Effector memory CD8-positive, alpha-beta T cell (primary cell): ENCODE results near the gene TMEM259.
A peak's percentile ranks its signal among the peaks of the same experiment; 100 is the strongest.
"Not testable (repeated sequence)": the region's sequence is repeated elsewhere in the genome, so short reads cannot be mapped to it uniquely, and the experiment has no call there.

Experiments used
- ATAC-seq: fragments of 150-1000 bp; cut with Tn5 transposase; replicated peaks from 2 replicates; pipeline ENCODE4 v1.10.0; 2021; ENCODE audit warnings: mild to moderate bottlenecking, moderate library complexity
- DNase-seq, 3 experiments: peaks; one replicate each; pipeline ENCODE4 v3.0.0; 2021
- H3K27ac Mint-ChIP-seq, 2 donors: one replicate each; pipeline ENCODE4 v1.8.0; 2022; ENCODE audit warnings: mild to moderate bottlenecking in 2 of 2, mixed read lengths in 2 of 2, moderate library complexity in 2 of 2
- H3K27me3 Mint-ChIP-seq, 2 donors: one replicate each; pipeline ENCODE4 v1.8.0; 2022; ENCODE audit warnings: mixed read lengths in 2 of 2
- H3K36me3 Mint-ChIP-seq: one replicate; pipeline ENCODE4 v1.8.0; 2022; ENCODE audit warnings: mild to moderate bottlenecking, moderate library complexity, mixed read lengths; ENCODE audit not compliant: insufficient read depth
- H3K4me1 Mint-ChIP-seq, 2 donors: one replicate each; pipeline ENCODE4 v1.8.0; 2022; ENCODE audit warnings: low read depth in 2 of 2, mixed read lengths in 2 of 2
- H3K4me3 Mint-ChIP-seq, 2 donors: one replicate each; pipeline ENCODE4 v1.8.0; 2022; ENCODE audit warnings: mild to moderate bottlenecking in 2 of 2, mixed read lengths in 2 of 2, moderate library complexity in 2 of 2
- H3K9me3 Mint-ChIP-seq, 2 donors: one replicate each; pipeline ENCODE4 v1.8.0; 2022; ENCODE audit warnings: mixed read lengths in 2 of 2

Gene TMEM259

DNA sequence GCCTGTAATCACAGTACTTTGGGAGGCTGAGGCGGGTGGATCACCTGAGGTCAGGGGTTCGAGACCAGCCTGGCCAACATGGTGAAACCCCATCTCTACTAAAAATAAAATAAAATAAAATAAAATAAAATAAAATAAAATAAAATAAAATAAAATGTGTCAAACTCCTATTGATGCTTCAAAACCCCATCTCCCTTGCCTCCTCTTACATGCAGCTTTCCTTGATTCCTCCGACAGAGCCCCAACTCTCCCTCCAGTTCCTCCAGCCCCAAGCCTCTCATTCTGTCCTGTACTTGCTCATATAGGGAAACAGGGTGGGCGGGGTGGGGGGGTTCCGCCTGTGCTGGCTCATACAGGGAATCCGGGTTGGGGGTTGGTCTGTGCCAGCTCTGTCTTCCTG, 4.2 kb upstream of the TMEM259 start:
- H3K36me3 Mint-ChIP-seq = peaks cover 51% of the 10 kb centered on the region
- not testable (repeated sequence) for H3K27me3 Mint-ChIP-seq, H3K27ac Mint-ChIP-seq, ATAC-seq, H3K4me3 Mint-ChIP-seq, DNase-seq, H3K9me3 Mint-ChIP-seq
- peaks cover 14 to 22% of the 10 kb centered on the region in 2 donors for H3K4me1 Mint-ChIP-seq

DNA sequence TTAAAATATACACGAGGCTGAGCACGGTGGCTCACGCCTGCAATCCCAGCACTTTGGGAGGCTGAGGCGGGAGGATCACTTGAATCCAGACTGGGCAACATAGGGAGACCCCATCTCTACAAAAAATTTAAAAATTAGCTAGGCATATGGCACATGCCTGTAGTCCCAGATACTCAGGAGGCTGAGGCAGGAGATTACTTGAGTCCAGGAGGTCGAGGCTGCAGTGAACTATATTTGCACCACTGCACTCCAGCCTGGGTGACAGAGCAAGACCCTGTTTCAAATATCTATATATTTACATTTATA, 2.9 kb upstream of the TMEM259 start:
- peaks cover 17 to 23% of the 10 kb centered on the region in 2 donors for H3K4me1 Mint-ChIP-seq
- H3K9me3 Mint-ChIP-seq = not testable (repeated sequence)

DNA sequence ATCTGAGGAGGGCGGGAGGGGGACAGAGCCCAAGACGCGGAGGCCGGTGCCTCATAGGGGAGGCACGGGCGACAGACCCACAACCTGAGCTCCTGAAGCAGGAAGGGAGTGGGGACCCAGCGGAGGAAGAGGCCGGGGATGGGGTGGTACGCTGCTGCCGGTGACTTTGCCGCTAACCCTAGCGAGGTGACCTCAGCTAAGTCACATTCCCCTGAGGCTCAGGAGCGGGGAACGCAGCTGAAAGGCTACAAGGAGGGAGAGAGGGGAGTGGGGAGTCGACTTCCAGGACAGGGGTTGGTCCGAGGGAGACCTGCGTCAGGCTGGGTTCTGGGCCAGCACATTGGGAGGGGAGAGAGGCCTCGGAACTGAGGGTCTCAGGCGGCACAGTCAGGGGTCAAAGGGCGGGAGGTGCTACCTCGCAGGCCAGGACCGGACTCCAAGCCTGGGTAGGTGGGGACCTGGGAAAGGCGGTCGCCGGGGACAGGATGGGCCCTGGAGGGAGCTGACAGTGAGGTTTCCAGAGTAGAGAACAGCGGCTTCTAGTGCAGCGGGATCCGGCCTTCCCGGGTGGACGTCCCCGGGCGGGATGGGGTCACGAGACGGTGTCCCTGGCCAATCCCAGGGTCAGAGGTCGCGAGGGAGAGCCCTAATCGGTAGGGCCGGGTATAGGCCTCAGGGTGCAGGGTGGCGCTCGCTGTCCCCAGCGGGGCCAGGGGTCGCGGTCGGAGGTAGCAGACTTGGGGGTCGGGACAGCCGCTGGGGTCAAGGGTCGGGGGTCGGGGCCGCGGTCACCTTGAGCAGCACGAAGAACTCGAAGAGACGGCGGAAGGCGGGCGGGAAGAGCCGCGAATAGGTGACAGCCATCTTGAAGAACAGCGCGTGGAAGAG, 699 bp downstream of the TMEM259 start:
- no peak for ATAC-seq
- Mint-ChIP-seq H3K9me3 (no peaks in the 10 kb centered on the region), H3K4me1 (peaks cover 34 to 42% of the 10 kb centered on the region in 2 donors), H3K27ac (peak overlapping the region; percentile 100), H3K4me3 (peak overlapping the region; percentile 92), H3K36me3 (peaks cover 50% of the 10 kb centered on the region), H3K27me3 (no peaks in the 10 kb centered on the region)
- DNase-seq = peak in 1 of 3 experiments; percentile 31

More for the DNA sequence above, 2.9 kb upstream of the TMEM259 start:
- not testable (repeated sequence) for ATAC-seq, H3K4me3 Mint-ChIP-seq, DNase-seq, H3K27me3 Mint-ChIP-seq, H3K27ac Mint-ChIP-seq
- peaks cover 51% of the 10 kb centered on the region for H3K36me3 Mint-ChIP-seq

- Mint-ChIP-seq H3K27me3 (no peaks in the 10 kb centered on the region), H3K4me1 (peaks cover 32 to 41% of the 10 kb centered on the region in 2 donors), H3K27ac (peak overlapping the region; percentile 100)
Observed at GRCh38 chr19:1019616-1019961, 1.3 kb downstream of the TMEM259 start.

GRCh38 chr19:1018932-1019615, 1.8 kb downstream of the TMEM259 start:
- Mint-ChIP-seq H3K27me3 (no peaks in the 10 kb centered on the region), H3K4me1 (peaks cover 32 to 42% of the 10 kb centered on the region in 2 donors), H3K27ac (peak overlapping the region; percentile 100), H3K36me3 (peaks cover 57% of the 10 kb centered on the region), H3K4me3 (peak overlapping the region; percentile 92), H3K9me3 (no peaks in the 10 kb centered on the region)
- DNase-seq (no peak), ATAC-seq (no peak)

More at GRCh38 chr19:1019616-1019961, 1.3 kb downstream of the TMEM259 start:
- Mint-ChIP-seq H3K36me3 (peaks cover 55% of the 10 kb centered on the region), H3K9me3 (no peaks in the 10 kb centered on the region), H3K4me3 (peak overlapping the region; percentile 92)
- DNase-seq = no peak
- ATAC-seq = no peak

DNA sequence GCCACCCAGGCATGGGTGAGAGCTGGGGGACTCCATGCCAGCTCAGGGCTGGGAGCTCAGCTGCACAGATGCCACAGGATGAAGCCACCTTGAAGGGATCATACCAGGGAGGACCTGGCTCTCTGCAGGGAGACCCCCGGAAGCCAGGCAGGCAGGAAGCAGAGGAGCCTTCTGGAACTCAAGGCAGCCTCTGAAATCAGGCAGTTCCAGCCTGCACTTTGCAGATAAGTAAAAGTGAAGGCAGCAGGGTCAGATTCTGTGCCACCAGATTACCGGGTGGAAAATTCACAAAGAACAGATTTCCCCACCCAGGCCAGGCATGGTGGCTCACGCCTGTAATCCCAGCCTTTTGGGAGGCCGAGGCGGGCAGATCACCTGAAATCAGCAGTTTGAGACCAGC, 2.5 kb downstream of the TMEM259 start:
- no peaks in the 10 kb centered on the region for H3K27me3 Mint-ChIP-seq
- no peak for ATAC-seq
- no peak for DNase-seq
- H3K4me1 Mint-ChIP-seq = peaks cover 32 to 43% of the 10 kb centered on the region in 2 donors
- H3K27ac Mint-ChIP-seq = peak overlapping the region; percentile 100
- H3K9me3 Mint-ChIP-seq = no peaks in the 10 kb centered on the region
- peak overlapping the region; percentile 92 for H3K4me3 Mint-ChIP-seq
- peaks cover 61% of the 10 kb centered on the region for H3K36me3 Mint-ChIP-seq

DNA sequence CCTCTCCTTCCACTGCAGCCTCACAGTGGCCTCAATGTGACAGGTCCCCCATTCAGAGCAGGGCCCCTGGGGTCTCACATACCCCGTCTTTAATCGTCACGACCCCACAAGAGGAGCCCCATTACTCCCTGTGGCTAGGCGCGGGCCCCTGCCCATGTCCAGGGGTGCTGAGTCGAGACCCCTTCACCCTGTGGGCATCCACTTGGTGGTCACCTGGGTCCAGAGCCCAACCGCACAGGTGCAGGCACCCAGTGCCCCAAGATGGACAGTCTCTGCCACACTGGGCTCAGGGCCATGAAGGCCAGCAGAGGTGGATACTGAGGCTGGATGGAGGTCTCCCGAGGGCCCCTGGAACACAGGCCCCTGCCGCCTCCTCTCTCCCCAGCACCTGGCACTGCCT, 3.0 kb downstream of the TMEM259 start:
- H3K9me3 Mint-ChIP-seq = no peaks in the 10 kb centered on the region
- no peaks in the 10 kb centered on the region for H3K27me3 Mint-ChIP-seq
- DNase-seq (no peak), ATAC-seq (no peak)
- H3K36me3 Mint-ChIP-seq = peaks cover 66% of the 10 kb centered on the region
- peak overlapping the region; percentile 92 for H3K4me3 Mint-ChIP-seq
- peaks cover 32 to 43% of the 10 kb centered on the region in 2 donors for H3K4me1 Mint-ChIP-seq
- H3K27ac Mint-ChIP-seq = peak overlapping the region; percentile 88 to 100

GRCh38 chr19:1017115-1017905, 3.6 kb downstream of the TMEM259 start:
- DNase-seq (no peak), ATAC-seq (no peak)
- no peaks in the 10 kb centered on the region for H3K9me3 Mint-ChIP-seq
- peaks cover 69% of the 10 kb centered on the region for H3K36me3 Mint-ChIP-seq
- peak overlapping the region; percentile 88 to 100 for H3K27ac Mint-ChIP-seq
- H3K4me3 Mint-ChIP-seq = peak overlapping the region; percentile 92
- no peaks in the 10 kb centered on the region for H3K27me3 Mint-ChIP-seq
- H3K4me1 Mint-ChIP-seq = peaks cover 32 to 43% of the 10 kb centered on the region in 2 donors

DNA sequence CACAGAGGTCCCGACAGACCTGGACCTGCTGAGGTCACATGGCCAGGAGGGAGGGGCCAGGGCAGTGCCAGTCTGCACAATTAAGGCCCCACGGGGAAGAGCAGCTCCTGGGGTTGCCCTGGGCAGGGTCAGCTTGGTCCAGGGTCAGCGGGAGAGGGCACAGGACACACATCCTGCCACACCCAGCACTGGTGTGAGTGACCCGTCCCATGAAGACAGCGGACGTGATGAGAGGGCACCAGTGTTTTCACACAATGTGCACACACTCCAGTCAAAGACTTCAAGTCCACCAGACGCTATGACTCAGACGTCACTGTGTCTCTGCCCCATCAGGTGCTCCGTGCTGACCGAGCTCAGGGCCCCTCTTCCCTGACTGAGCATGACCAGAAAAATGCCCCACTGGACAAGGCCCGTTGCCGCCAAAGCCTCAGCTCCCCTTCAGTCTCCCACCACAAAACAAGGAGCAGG, 4.2 kb downstream of the TMEM259 start:
- H3K4me1 Mint-ChIP-seq = peaks cover 32 to 42% of the 10 kb centered on the region in 2 donors
- H3K36me3 Mint-ChIP-seq = peaks cover 67% of the 10 kb centered on the region
- no peaks in the 10 kb centered on the region for H3K27me3 Mint-ChIP-seq
- DNase-seq (no peak), ATAC-seq (no peak)
- peak overlapping the region; percentile 92 for H3K4me3 Mint-ChIP-seq
- H3K9me3 Mint-ChIP-seq = no peaks in the 10 kb centered on the region
- H3K27ac Mint-ChIP-seq = peak overlapping the region; percentile 88 to 100

DNA sequence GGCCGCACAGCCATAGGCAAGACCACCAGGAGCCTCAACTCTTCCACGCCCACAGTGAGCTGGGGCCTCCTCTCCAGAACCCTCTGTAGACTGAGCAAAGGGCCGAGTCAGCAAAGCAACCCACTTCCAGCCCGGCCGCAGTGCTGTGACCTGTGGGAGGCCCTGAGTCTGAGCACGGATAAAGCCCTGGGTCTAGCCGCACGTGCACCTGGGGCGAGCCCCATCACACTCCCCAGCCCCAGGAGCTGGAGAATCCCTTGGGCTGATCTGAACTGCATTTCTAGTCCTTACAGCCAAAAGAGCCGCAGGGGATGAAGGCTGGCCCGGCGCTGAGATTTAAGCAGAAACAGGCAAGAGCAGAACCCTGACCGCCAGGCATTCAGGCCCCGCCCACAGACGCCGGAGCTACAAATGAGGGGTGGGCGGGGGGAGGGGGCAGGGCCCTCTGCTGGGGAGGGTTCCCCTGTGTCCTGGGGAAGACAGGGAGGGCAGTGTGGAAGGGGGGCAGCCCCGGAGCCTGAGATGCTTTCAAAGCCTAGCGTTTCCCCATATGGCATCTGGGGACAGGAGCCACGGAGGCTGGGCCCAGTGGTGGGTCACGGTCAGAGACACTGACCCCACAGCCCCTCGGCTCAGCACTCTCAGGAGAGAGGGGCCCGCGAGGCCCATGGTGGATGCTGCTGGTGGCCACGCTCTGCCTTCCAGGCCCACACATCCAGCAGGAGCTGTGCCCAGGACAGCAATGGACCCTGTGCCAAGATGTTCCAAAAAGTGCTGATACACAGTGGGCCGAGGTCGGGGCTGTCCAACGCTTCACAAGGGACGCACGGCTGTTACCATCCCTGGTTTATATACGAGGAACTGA, 4.9 kb downstream of the TMEM259 start:
- H3K9me3 Mint-ChIP-seq = no peaks in the 10 kb centered on the region
- ATAC-seq (no peak), DNase-seq (no peak)
- no peaks in the 10 kb centered on the region for H3K27me3 Mint-ChIP-seq
- H3K4me3 Mint-ChIP-seq = peak overlapping the region in 1 of 2 donors; percentile 92
- peak overlapping the region in 1 of 2 donors; percentile 88 for H3K27ac Mint-ChIP-seq
- H3K36me3 Mint-ChIP-seq = peaks cover 61% of the 10 kb centered on the region
- peaks cover 32 to 36% of the 10 kb centered on the region in 2 donors for H3K4me1 Mint-ChIP-seq

DNA sequence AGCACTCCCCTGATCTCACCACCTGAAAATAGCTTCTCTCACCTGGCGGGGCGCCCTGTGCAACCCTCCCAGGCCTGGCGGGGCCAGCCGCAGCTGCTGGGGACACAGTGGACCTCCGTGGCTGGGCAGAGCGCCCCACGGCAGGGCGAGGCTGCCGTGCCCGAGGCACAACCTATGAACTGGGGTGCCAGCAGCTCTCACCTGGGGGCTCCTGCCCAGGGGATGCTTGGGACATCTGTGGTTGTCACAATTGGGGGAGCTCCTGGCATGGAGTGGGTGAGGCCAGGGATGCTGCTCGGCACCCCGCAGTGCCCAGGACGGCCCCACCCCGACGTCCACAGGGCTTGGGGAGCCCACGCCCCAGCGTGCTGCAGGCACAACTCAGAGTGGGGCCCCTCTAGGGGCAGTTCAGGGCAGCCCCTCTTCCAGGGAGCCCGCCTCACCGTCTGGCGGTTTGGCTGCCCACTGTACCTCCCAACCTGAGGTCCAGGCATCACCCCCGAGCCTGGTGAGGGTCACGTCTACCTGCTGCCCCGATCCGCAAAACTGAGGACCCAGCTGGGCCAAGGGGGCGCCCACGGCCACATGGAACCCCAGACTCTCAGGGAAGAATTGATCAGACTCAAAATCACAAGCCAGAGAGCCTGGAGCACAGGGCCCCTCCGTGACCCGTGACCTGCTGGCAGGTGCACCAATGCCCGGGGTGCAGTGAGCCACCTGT, 5.7 kb downstream of the TMEM259 start:
- ATAC-seq (no peak), DNase-seq (no peak)
- peak overlapping the region in 1 of 2 donors; percentile 23 for H3K4me3 Mint-ChIP-seq
- no peaks in the 10 kb centered on the region for H3K27me3 Mint-ChIP-seq
- peaks cover 29 to 33% of the 10 kb centered on the region in 2 donors for H3K4me1 Mint-ChIP-seq
- peaks cover 58% of the 10 kb centered on the region for H3K36me3 Mint-ChIP-seq
- H3K9me3 Mint-ChIP-seq = no peaks in the 10 kb centered on the region
- peak overlapping the region in 1 of 2 donors; percentile 88 for H3K27ac Mint-ChIP-seq
